ENCODE results near the gene BABAM2. TPM values are rescaled to one million over a fixed set of nuclear protein-coding genes. Genes with fewer than 3 reads are reported as not detected.

BABAM2 gene
- total RNA-seq, 1 experiment from 2014 or later: 27.1 TPM

DNA sequence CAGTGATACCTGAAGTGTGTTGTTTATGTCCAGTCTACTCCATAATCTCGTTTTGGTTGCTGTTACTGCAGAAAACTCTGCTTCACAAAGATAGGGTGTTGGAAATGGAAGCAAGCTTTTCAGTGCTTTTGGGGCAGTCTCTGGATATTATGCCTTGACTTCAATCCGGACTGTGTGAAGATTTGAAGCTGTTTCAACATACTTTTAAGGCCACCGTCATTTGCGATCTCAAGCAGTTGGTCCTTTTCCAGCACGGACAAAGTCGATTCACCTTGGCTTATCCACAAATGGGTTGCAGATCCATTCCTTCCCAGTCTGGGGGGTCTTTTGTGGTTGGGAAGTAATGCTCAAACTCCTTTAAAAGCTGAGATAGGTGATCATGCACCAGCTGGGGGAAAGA, 20.8 kb upstream of the BABAM2 start:
- no peaks in the 10 kb centered on the region for H3K27me3 ChIP-seq (ENCODE audit: insufficient read depth, low read length)
- H3K4me1 ChIP-seq (ENCODE audit: insufficient read depth, low read length): no peaks in the 10 kb centered on the region
- no peak overlapping the region for H4K8ac ChIP-seq (replicated peaks; ENCODE audit: insufficient read length, low read depth, low read length)
- H2AFZ ChIP-seq (ENCODE audit: low read length): no peak overlapping the region
- no peak overlapping the region for H3K56ac ChIP-seq (ENCODE audit: insufficient read length, low read depth, low read length)
- no peak overlapping the region for H3K23ac ChIP-seq (ENCODE audit: insufficient read length, low read depth, low read length)
- no peaks in the 10 kb centered on the region for H3K79me1 ChIP-seq (ENCODE audit: insufficient read depth, low read depth, low read length, poor library complexity, severe bottlenecking)
- H2BK20ac ChIP-seq (ENCODE audit: low read depth, low read length, poor library complexity, severe bottlenecking): no peak overlapping the region
- no peaks in the 10 kb centered on the region for H3K23me2 ChIP-seq (ENCODE audit: insufficient read length, low read depth, low read length, poor library complexity, severe bottlenecking)
- no peak for TF ChIP-seq CTCF (conservative IDR thresholded peaks at IDR 0.05)
- no peak overlapping the region for H3K9ac ChIP-seq (ENCODE audit: extremely low read depth, insufficient read length, low read length)
- H3K27me3 Mint-ChIP-seq (ENCODE audit: low read depth): peaks cover 17% of the 10 kb centered on the region
- H4K91ac ChIP-seq (ENCODE audit: insufficient read length, low read depth, low read length): no peak overlapping the region
- H3K4ac ChIP-seq (ENCODE audit: low read depth, low read length): no peak overlapping the region
- H3K27ac ChIP-seq (ENCODE audit: insufficient read length, low read depth, low read length): no peak overlapping the region
- DNase-seq: no peak
- no peak overlapping the region for H3K27ac Mint-ChIP-seq
- H3K36me3 Mint-ChIP-seq (ENCODE audit: insufficient read depth in 1 of 3, low read depth in 3 of 3): no peaks in the 10 kb centered on the region
- H3K18ac ChIP-seq (ENCODE audit: insufficient read length, low read depth, low read length): no peak overlapping the region
- no peak overlapping the region for H3T11ph ChIP-seq (ENCODE audit: low read length)
- H2BK12ac ChIP-seq (ENCODE audit: insufficient read length, low read depth, low read length): no peak overlapping the region
- no peak overlapping the region for H2AK5ac ChIP-seq (ENCODE audit: insufficient read length, low read length)
- no peaks in the 10 kb centered on the region; a peak in 1 of 4 replicates for H3K4me1 Mint-ChIP-seq
- H3K9me3 ChIP-seq (ENCODE audit: control insufficient read depth, low read depth, low read length): no peaks in the 10 kb centered on the region
- no peak overlapping the region for H2BK5ac ChIP-seq (ENCODE audit: insufficient read length, low read length)
- H3K9me3 Mint-ChIP-seq: no peaks in the 10 kb centered on the region
- no peak overlapping the region for H2BK15ac ChIP-seq (ENCODE audit: low read depth, low read length)
- H3K4me2 ChIP-seq (ENCODE audit: insufficient read depth, insufficient read length, low read length): no peak overlapping the region
- no peaks in the 10 kb centered on the region for H3K79me2 ChIP-seq (ENCODE audit: insufficient read depth, low read length)
- H3K14ac ChIP-seq (ENCODE audit: insufficient read depth, low read length): no peak overlapping the region
- no peak overlapping the region for H4K5ac ChIP-seq (ENCODE audit: insufficient read length, low read depth, low read length)
- no peaks in the 10 kb centered on the region for H4K20me1 ChIP-seq (ENCODE audit: control insufficient read depth, insufficient read depth, insufficient read length)
- H3K4me3 Mint-ChIP-seq: no peak overlapping the region
- no peak overlapping the region for H2BK120ac ChIP-seq (ENCODE audit: low read depth, low read length, poor library complexity, severe bottlenecking)
- no CpG with 5 or more reads among the region's 6 CpGs for WGBS (ENCODE audit: extremely low coverage, insufficient read length, low lambda C conversion rate)

All from H9 (cell line).